Dendritic cell treated with granulocyte-macrophage colony-stimulating factor and Interleukin-4, amounts not matched to agents 40 ng/mL and 50 ng/mL, for 4 days (primary cell): Measurements from ENCODE around the gene CACFD1.

Source experiments
- H3K27ac Mint-ChIP-seq: one replicate; pipeline ENCODE4 v1.8.0; 2022; ENCODE audit warnings: mild to moderate bottlenecking, mixed read lengths
- H3K27me3 Mint-ChIP-seq: one replicate; pipeline ENCODE4 v1.8.0; 2022; ENCODE audit warnings: mild to moderate bottlenecking, mixed read lengths
- H3K36me3 Mint-ChIP-seq: one replicate; pipeline ENCODE4 v1.8.0; 2022; ENCODE audit warnings: low read depth, mixed read lengths
- H3K4me1 Mint-ChIP-seq: one replicate; pipeline ENCODE4 v1.8.0; 2022; ENCODE audit warnings: low read depth, mixed read lengths
- H3K4me3 Mint-ChIP-seq: one replicate; pipeline ENCODE4 v1.8.0; 2022; ENCODE audit warnings: mild to moderate bottlenecking, moderate library complexity, mixed read lengths
- H3K9me3 Mint-ChIP-seq: one replicate; pipeline ENCODE4 v1.8.0; 2022; ENCODE audit warnings: mixed read lengths
- intact Hi-C: fragments of 100-400 bp; cut with micrococcal nuclease; formaldehyde crosslinking; loops from one replicate; pipeline ENCODE4 v1.15.0; 2022

CACFD1 gene

DNA sequence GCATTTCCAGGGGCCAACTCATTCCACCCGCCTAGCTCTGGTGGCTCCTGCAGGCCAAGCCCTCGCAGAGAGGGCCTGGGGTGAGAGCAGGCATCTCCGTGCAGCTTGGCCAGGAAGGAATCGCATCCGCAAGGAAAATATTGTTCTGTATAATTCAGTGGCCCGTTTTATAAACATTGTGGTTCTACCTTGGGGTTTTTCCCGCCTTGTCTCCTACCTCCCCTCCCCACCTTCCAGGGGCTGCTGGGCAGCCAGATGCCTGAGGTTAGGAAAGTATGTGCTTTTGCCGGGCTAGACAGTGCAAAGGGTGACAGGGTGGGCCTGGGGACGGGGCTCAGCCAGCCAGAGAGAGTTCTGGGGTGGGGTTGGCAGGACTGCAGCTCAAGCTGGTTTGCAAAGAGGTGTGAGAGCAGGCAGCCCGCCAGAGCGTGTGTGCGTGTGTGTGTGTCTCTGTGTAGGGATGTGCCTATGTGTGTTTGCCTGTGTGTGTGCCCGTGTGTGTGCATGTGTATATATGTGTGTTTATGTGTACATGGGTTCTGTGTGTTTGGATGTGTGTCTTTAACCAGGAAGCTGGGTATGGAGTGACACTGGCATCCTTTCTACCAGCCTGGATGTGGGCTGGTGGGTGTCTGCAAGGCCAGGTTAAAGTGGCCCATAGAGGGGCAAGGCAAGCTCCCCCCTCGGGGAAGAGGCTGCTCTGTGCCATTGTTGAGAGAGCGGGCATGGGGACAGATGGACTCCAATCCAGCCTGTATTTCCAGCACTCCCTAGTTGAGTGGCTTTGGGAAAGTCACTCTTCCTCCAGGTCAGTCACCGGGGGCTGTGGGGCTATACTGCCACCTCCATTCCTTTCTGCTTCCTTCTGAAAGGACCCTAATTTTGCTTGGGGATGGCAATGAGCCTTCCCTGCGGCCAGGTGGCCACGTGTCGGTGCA is 29.7 kb downstream of the CACFD1 start:
- Mint-ChIP-seq H3K27me3 (peaks cover 15% of the 10 kb centered on the region), H3K4me3 (no peak overlapping the region)
- intact Hi-C loops: loop anchor here (5.0 kb wide), 1 partner anchor 302 kb away; no protein-coding TSS in a partner anchor

DNA sequence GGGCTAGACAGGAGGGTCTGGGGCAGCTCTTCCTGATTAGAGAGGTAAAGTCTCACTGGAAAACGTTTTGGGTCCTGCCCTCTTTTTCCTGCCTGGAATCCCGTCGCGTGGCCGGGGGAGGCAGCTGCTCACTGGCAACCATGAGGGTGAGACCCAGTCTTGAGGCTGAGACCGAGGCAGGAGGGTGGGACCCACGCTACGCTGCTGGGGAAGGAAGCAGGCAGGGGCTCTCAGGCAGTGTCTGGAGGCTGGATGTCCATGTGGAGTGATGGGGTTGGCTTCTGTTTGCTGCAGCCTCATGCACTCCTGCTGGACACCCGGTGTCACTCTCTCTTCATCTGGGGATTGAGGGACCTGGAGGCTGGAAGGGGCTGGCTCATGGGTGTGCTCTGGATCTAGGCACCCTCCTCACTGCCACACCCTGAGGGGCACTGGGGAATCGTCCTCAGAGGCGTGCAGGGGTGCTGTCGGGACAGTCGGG is 30.5 kb downstream of the CACFD1 start:
- Mint-ChIP-seq H3K4me1 (peaks cover 7% of the 10 kb centered on the region), H3K36me3 (no peaks in the 10 kb centered on the region), H3K9me3 (no peaks in the 10 kb centered on the region), H3K4me3 (no peak overlapping the region), H3K27me3 (peaks cover 14% of the 10 kb centered on the region), H3K27ac (no peak overlapping the region)
- intact Hi-C loops: no loop called here

More for the DNA sequence above, 29.7 kb downstream of the CACFD1 start:
- Mint-ChIP-seq H3K27ac (no peak overlapping the region), H3K9me3 (no peaks in the 10 kb centered on the region), H3K36me3 (no peaks in the 10 kb centered on the region), H3K4me1 (peaks cover 7% of the 10 kb centered on the region)

DNA sequence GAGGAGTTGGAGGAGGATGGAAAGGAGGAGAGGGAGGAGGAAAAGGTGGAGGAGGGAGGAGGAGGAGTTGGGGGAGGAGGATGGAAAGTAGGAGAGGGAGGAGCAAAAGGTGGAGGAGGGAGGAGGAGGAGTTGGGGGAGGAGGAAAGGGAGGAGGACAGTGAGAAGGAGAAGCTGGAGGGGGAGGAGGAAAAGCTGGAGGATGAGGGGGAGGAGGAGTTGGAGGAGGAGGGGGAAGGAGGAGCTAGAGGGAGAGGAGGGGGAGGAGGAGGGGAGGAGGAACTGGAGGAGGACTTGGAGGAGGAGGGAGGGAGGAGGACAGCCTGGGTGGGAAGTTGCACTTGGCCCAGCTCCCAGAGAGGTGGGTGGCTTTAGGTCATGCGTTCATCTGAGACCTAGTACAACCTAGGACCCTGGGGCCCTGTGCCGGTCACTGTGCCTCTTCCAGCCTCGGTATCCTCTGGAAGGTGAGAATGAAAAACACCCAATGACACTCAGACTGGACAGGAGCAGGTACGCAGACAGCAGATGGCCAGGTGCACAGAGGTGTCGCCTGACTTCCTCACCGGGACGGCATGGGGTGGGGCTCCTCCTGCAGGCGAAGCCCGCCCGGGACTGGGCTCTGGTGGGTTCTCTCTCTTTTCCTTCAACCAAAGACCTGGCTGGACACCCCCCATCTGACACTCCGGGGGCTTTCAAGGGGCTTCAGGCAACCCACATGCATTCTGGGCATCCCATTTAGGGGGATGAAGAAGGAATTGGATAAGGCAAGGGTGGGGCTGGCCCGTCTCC is 31.3 kb downstream of the CACFD1 start:
- no peak overlapping the region for H3K4me3 Mint-ChIP-seq
- no peak overlapping the region for H3K27ac Mint-ChIP-seq
- no peaks in the 10 kb centered on the region for H3K36me3 Mint-ChIP-seq
- H3K9me3 Mint-ChIP-seq: no peaks in the 10 kb centered on the region
- intact Hi-C loops: no loop called here
- peaks cover 3% of the 10 kb centered on the region for H3K4me1 Mint-ChIP-seq
- peaks cover 12% of the 10 kb centered on the region for H3K27me3 Mint-ChIP-seq

DNA sequence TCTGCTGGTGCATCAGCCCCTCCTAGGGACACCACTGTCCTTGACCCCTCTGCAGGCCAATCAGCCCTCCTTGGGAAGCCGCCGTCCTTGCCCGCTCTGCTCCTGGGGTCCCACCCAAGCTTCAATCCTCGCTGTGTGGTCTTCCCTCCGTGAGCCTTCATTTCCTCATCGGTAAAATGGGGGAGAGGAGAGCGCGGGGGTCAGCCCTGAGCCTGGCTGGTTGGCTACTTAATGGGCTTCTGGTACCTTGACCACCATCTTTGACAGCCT is 31.8 kb downstream of the CACFD1 start:
- H3K4me3 Mint-ChIP-seq: no peak overlapping the region
- H3K36me3 Mint-ChIP-seq: no peaks in the 10 kb centered on the region
- no peaks in the 10 kb centered on the region for H3K9me3 Mint-ChIP-seq
- peaks cover 12% of the 10 kb centered on the region for H3K27me3 Mint-ChIP-seq
- H3K4me1 Mint-ChIP-seq: no peaks in the 10 kb centered on the region
- H3K27ac Mint-ChIP-seq: no peak overlapping the region
- intact Hi-C loops: no loop called here

DNA sequence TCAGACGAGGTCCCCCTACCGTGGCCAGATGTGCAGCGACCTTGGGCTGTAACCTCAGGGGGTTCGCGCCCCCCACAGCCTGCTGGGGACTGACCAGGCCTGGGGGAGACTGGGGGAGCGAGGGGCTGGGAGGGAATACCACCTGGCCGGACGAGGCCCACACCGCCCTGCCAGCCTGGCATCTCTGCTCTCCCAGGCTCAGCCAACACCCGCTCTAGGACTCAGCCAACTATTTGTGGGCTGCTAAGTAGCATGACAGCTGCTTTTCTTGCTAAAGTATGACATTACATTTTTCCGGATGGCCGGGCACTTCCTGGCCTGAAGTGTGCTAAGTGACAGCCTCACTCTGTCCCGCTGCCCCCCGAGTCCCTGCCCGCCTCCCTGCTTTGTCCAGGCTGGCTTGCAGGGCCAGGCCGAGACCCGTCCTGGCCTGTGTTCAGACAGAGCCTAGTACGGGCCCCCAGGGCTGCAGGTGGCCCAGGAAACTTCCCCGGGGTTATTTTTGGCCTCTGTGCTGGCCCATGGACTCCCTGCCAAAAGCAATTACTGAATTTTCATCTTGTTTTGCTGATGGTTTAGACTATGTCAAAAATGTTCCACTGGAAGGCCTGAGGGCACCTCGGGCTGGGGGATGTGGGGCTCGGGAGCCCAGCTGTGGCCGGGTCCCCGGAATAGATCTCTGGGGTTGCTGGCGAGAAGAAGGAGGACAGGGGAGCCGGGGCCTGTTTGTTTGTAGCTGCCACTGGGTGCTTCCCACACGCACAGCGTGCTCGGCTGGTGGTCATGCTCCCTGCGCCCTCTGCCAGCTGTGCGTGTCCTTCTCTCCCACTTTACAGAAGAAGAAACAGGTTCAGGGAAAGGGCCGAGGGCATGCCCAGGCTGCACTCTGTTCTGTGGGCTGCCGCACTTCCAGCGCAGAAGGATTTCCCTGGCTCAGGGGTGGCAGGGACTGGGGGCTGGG is 32.6 kb downstream of the CACFD1 start:
- H3K27me3 Mint-ChIP-seq: peaks cover 12% of the 10 kb centered on the region
- H3K4me1 Mint-ChIP-seq: no peaks in the 10 kb centered on the region
- no peak overlapping the region for H3K27ac Mint-ChIP-seq
- intact Hi-C loops: no loop called here
- H3K4me3 Mint-ChIP-seq: no peak overlapping the region
- no peaks in the 10 kb centered on the region for H3K9me3 Mint-ChIP-seq
- H3K36me3 Mint-ChIP-seq: no peaks in the 10 kb centered on the region

DNA sequence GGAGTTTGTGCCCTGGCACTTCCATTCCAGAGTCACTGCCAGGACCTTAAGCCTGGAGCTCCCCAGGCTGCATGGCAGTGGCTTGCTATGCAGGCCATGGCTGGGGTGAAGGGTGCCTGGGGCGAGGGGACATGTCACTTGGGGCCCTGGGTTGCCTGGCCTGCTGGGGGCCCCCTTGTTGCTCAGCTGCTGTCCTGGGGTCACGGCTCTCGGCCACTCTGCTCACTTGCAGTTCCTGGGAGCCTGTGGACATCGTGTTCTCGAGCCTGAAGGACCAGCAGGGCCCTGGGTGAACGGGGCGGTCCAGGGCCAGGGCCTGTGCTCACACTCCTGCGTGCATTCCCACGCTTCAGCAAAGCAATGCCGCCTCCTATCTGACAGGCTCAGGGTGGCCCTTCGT is 33.6 kb downstream of the CACFD1 start:
- Mint-ChIP-seq H3K27ac (no peak overlapping the region), H3K4me1 (no peaks in the 10 kb centered on the region), H3K4me3 (no peak overlapping the region), H3K9me3 (no peaks in the 10 kb centered on the region), H3K36me3 (no peaks in the 10 kb centered on the region), H3K27me3 (peaks cover 9% of the 10 kb centered on the region)
- intact Hi-C loops: no loop called here

DNA sequence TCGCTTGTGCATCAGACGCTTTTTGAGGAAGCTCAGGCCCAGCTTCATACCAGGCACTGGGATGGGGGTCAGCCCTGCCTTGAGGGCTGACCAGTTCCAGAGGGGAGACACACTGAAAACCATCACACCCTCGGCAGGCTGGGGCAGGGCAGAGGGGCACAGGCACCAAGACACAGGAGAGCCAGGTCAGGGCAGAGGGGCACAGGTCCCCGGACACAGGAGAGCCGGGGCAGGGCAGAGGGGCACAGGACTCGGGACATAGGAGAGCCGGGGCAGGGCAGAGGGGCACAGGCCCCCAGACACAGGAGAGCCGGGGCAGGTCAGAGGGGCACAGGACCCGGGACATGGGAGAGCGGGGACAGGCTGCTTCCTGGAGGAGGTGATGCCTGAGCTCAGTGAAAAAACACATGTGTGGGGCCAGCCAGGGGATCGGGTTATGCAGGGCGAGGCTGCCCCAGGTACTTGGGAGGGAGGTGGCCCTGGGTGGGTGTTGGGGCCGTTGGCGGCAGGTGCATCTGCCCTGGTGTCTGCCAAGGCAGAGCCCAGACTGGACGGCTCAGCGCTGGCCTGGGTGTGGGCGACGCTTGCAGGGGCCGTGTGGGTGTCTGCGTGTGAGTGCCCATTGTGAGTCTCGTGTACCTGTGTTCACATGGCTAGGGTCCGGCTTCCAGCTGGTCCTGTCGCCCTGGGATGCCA is 34.2 kb downstream of the CACFD1 start:
- H3K27ac Mint-ChIP-seq: no peak overlapping the region
- no peaks in the 10 kb centered on the region for H3K36me3 Mint-ChIP-seq
- intact Hi-C loops: no loop called here
- H3K27me3 Mint-ChIP-seq: peaks cover 7% of the 10 kb centered on the region
- no peak overlapping the region for H3K4me3 Mint-ChIP-seq
- H3K9me3 Mint-ChIP-seq: no peaks in the 10 kb centered on the region
- H3K4me1 Mint-ChIP-seq: no peaks in the 10 kb centered on the region

DNA sequence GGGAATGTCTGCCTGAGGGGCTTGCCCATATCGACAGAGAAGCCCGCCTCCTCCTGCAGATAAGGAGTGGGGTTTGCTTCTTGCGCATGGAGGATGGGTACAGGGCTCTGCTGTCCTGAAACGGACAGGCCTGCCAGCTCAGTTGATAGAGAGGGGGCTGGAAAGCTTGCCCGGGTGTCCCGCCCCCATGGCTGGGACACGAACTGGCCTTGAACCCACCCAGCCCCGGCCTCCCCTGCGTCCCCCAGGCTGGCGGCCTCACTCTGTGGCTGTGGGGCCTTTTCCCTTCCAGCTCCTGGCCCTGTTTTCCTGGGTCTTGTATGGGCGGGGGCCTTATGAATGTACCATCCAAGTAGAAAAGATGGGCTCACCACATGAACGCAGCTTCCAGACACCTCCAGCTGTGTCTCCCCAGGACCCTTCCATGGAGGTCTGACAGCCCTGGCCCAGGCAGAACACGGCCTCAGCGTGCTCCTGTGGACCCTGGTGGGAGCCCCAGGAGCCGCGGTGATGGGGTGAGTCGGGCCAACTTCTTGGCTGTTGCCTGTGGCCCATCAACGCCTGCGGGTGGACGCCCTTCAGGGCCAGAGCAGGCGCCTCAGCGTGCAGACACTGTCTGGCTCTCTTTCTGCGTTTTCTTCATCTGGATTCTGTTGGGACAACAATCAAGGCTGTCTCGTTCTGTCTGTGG is 35.0 kb downstream of the CACFD1 start:
- no peak overlapping the region for H3K4me3 Mint-ChIP-seq

DNA sequence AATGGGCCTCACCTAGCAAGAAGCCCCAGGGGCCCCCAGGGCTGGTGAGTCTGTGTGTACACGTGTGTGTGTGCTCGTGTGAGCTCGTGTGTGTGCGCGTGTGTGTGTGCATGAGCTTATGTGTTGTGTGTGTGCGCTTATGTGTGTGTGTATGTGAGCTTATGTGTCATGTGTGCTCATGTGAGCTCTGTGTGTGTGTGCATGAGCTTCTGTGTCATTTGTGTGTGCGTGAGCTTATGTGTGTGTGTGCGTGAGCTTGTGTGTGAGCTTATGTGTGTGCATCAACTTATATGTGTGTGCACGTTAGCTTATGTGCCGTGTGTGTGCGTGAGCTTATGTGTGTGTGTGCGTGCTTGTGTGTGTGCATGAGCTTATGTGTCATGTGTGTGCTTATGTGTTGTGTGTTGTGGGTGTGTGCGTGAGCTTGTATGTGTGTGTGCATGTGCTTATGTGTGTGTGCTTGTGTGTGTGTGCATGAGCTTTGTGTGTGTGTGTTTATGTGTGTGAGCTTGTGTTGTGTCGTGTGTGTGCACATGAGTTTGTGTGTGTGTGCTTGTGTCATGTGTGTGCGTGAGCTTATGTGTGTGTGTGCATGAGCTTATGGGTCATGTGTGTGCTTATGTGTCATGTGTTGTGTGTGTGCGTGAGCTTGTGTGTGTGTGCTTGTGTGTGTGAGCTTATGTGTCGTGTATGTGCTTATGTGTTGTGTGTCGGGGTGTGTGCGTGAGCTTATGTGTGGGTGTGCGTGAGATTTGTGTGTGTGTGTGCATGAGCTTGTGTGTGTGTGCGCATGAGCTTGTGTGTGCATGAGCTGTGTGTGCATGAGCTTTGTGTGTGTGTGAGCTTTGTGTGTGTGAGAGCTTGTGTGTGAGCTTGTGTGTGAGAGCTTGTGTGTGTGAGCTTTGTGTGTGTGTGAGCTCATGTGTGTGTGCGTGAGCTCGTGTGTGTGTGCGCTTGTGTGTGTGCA is 35.8 kb downstream of the CACFD1 start:
- Mint-ChIP-seq H3K4me3 (no peak overlapping the region), H3K27me3 (peaks cover 2% of the 10 kb centered on the region), H3K4me1 (no peaks in the 10 kb centered on the region), H3K27ac (no peak overlapping the region), H3K9me3 (no peaks in the 10 kb centered on the region), H3K36me3 (no peaks in the 10 kb centered on the region)
- intact Hi-C loops: no loop called here

More for the DNA sequence above, 35.0 kb downstream of the CACFD1 start:
- no peak overlapping the region for H3K27ac Mint-ChIP-seq
- intact Hi-C loops: no loop called here
- H3K36me3 Mint-ChIP-seq: no peaks in the 10 kb centered on the region
- no peaks in the 10 kb centered on the region for H3K4me1 Mint-ChIP-seq
- peaks cover 6% of the 10 kb centered on the region for H3K27me3 Mint-ChIP-seq
- no peaks in the 10 kb centered on the region for H3K9me3 Mint-ChIP-seq

DNA sequence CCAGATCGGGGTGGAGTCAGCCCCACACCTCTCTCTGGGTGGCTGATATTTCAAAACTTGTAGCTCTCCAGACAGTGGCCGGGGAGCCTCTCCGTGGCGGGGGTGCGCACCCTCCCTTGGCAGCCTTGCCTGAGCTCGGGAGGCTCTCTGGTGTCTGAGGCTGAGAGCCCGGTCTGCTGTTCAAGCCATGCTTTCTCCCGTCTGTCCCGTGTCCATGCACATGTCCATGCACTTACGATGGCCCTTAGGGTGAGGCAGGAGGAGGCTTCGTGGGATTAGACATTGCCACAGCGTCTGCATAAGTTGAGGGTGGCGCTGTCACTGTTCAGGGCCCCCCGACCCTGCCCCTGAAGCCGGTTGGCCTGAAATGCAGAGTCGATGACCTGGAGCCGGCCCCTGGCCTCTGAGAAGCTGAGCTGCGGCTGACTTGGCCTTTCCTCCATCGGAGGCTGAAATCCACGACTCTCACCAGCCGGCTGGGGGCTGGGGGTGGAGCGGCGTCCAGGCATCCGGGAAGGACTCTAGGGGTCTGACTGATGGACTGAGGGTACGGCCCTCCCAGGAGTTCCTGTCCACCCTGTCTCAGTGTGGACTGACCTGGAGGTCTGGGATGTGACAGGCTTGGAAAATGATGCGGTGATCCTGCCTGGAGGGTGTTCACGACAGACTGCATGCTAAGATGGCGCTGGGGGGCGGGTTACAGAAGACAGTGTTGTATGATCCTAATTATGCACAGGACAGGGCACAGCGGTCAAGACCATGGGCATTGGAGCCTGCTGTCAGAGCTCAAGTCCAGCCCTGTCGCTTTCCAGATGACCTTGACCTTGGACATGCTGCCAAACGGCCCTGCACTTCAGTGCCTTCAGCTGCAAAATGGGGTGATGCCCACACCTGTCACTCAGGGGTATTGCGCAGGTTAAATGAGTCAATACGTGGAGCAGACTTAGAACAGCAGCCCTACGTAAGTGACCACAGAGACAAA is 37.4 kb downstream of the CACFD1 start:
- Mint-ChIP-seq H3K9me3 (peaks cover 13% of the 10 kb centered on the region), H3K4me1 (no peaks in the 10 kb centered on the region), H3K27me3 (peaks cover 4% of the 10 kb centered on the region), H3K4me3 (no peak overlapping the region), H3K27ac (no peak overlapping the region), H3K36me3 (no peaks in the 10 kb centered on the region)
- intact Hi-C loops: no loop called here
